GM21423 (cell line): ENCODE results near the gene HMCN2.

Source experiments
- ATAC-seq: cut with Tn5 transposase; IDR thresholded peaks from one replicate; pipeline ENCODE4 v1.9.1; 2021; ENCODE audit warnings: mild to moderate bottlenecking, moderate library complexity; ENCODE audit not compliant: unreplicated experiment

HMCN2 gene

DNA sequence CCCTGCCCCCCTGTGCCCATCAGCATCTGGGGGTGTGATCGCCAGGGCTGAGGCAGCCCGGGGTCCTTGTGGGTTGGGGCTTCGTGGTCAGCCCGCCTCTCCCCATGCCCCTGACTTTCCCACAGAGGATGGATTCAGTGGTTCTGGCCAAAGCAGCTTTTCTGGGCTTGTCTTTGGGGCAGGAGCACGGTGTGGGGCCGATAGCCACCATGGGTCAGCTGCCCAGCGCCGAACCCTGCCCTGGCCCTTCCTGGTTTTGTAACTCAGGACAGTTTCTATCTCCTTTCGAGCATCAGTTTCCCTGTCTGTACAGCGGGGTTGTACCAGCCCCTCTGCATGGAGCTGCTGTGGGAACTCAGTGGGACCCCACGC is 77.1 kb downstream of the HMCN2 start:
- no peak for ATAC-seq

DNA sequence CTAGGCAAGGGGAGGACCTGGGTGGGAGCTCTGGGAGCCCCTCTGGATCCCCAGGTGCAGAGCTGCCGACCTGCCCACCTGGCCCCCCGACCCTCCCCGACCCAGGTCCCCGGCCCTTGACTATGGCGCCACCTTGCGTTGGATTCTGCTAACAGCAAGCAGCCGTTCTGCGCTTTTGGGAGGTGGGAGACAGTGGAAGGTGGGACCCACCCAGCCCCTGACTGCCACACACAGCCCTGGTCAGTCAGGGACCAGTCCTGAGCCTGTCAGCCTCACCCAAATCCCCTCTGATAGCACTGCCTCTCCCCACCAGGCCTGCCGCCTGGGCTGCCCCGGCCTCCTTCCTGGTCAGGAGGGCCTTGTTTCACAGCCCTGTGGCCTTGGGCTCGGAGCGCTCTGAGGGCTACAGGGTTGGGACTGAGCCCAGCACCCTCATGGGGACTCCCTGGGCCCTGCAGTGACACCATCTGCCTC is 77.9 kb downstream of the HMCN2 start:
- ATAC-seq, result no peak

DNA sequence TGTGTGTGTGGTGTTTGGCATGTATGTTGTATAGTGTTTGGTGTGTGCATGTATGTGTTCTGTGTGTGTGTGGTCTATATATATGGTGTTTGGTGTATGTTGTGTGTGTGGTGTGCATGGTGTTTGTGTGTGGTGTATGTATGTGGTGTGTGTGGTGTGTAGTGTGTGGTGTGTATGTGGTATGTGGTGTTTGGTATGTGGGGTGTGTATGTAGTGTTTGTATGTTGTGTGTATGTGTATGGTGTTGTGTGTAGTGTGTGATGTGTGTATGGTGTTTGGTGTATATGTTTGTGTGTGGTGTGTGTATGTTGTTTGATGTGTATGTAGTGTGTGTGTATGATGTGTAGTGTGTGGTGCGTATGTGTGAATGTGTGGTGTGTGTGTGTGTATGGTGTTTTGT is 78.8 kb downstream of the HMCN2 start:
- no peak for ATAC-seq

DNA sequence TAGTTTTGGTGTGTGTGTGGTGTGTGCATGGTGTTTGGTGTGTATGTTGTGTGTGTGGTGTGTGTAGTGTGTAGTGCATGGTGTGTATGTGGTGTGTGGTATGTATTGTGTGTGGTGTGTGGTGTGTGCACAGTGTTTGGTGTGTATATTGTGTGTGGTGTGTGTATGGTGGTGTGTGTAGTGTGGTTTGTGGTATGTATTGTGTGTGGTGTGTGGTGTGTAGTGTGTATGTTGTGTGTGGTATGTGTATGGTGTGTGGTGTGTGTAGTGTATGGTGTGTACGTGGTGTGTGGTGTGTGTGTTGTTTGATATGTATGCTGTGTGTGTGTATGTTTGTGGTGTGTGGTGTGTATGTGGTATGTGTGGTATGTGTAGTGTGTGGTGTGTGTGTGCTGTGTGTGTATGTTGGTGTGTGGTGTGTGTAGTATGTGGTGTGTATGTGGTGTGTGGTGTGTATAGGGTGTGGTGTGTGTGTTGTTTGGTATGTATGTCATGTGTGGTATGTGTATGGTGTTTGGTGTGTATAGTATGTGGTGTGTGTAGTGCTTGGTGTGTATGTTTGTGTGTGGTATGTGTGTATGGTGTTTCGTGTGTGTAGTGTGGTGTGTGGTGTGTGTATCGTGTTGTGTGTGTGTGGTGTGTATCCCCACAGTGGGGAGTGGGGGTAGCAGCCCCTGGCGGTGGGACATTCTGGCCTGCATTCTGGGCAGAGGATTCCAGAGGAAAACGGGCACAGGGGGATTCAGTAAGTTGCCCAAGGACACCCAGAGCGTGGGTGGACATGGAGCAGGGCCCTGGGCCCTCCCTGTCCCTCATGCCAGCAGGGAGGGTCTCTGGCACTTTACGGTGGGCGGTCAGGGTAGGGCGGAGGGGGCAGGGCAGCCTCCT is 79.7 kb downstream of the HMCN2 start:
- no peak for ATAC-seq

DNA sequence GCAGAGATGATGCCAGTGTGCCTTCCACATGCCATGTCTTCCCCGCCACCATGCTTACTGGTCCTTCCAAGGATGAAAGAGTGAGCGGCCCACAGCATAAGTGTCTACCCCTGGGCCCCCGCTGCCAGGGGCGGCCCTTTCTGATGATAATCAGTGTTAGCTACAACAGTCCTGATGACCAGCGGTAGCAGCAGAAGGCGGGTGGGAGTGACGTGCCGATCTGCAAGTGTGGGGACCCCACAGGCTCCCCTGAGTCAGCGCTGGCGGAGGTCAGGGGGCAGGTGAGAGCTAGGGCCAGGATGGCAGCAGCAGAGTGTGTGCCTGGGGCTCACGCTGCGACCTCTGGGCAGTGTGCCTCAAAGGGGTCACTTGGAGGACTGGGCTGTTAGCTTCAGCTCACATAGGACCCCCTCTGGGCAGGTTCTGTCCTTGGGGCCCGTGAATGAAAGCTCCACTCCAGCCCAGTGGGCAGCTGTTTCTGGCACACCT is 80.4 kb downstream of the HMCN2 start:
- ATAC-seq, result no peak

DNA sequence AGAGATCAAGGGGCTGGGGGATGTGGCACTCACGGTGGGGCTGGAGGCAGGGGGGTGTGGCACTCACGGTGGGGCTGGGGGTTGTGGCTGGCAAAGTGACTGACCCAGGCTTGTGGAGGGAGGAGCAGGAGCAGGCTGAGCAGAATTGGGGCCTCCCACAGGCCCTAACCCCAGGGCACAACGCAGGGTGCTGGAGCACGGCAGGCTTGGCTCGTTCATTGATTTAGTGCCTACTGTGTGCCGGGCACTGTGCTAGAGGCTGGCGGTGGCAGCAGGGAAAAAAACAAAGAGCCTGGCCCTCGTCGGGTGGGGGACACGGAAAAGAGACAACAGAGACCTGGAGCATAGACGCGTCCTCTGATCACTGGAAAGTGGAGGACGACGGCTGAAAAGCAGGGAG is 80.9 kb downstream of the HMCN2 start:
- ATAC-seq, result no peak

DNA sequence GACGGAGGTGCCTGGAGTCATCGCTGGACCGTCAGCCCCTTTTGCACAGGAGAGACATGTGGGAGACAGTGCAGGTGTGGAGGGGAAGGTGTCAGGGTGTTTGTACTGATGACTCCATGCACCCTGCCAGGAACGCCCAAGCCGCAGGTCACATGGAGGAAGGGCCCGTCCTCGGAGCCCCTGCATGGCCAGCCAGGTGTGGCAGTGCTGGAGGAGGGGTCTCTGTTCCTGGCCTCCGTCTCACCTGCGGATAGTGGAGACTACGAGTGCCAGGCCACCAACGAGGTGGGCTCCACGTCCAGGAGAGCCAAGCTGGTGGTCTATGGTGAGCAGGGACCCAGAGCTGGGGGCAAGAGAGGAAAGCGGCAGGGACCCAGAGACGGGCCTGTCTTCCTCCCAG is 81.5 kb downstream of the HMCN2 start:
- ATAC-seq, result no peak

DNA sequence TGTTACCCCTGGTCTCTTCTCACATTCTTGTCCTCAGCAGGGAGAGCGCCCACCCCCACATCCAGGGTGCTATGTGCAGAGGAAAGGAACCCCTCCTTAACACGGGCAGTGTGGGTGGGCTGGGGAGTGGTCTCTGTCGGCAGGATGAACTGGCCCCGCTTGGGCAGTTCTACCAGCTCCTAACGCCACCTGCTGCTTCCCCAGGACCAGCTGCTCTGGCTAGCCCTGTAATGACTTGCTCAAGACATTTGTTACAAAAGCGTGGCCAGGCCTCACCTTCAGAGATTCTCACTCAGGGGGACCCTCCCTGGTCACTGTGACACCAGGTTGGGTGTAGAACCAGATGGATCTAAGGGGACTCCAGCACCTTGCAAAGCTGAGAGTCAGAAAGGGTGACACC is 82.4 kb downstream of the HMCN2 start:
- ATAC-seq, result no peak

DNA sequence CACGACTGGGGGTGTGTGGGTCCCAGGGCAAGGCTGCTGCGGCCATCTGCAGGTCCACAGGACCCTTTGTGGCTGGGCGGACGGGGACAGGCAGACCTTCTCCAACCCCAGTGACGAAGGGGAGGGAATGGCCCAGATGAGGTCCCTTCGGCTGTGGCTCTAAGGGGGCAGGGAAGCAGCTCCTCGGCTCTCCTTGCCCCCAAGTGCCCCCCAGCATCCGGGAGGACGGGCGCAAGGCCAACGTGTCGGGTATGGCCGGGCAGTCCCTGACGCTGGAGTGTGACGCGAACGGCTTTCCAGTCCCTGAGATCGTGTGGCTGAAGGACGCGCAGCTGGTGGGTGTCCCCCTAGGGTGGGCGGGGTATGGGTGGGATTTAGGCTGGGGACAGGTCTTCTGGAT is 82.8 kb downstream of the HMCN2 start:
- ATAC-seq, result no peak

DNA sequence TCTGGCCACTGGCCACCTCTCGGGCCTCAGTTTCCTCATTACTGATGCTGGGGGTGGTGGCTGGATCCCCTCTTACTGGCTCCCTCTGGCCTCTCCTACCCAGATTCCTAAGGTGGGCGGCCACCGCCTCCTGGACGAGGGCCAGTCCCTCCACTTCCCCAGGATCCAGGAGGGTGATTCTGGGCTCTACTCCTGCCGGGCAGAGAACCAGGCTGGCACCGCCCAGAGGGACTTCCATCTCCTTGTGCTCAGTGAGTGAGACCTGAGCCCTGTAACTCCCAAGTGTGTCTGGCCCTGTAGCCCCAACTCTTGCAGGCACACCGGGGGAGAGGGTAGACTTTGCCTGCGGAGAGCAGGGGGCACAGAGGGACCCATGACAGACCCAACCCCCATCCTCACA is 83.3 kb downstream of the HMCN2 start:
- no peak for ATAC-seq

DNA sequence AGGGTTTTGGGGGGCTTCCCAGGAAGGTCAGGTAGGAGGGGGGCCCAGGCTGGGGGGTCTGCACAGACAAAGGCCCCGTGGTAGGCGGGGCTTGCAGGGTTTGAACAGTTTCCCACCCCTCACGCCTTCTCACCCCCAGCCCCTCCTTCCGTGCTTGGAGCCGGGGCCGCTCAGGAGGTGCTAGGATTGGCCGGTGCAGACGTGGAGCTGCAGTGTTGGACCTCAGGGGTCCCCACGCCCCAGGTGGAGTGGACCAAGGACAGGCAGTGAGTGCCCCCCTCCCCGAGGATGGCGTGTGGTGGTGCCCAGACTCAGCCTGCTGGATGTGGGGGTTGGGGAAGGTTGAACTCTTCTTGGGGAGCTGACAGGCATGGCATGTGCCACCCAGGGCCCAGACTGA is 83.8 kb downstream of the HMCN2 start:
- no peak for ATAC-seq

DNA sequence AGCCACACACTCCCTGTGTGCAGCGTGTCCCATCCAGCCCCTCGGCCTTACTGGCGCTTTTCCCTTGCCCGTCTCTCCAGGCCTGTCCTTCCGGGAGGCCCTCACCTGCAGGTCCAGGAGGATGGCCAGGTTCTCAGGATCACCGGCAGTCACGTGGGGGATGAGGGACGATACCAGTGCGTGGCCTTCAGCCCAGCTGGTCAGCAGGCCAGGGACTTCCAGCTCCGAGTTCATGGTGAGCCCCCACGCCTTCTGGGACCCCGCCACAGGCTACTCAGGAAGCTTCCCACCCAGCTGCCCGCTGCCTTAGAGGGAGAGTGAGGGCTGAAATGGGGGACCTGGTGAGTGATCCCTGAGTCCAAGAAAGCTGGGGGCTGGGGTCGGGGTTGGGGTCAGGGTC is 85.8 kb downstream of the HMCN2 start:
- no peak for ATAC-seq

DNA sequence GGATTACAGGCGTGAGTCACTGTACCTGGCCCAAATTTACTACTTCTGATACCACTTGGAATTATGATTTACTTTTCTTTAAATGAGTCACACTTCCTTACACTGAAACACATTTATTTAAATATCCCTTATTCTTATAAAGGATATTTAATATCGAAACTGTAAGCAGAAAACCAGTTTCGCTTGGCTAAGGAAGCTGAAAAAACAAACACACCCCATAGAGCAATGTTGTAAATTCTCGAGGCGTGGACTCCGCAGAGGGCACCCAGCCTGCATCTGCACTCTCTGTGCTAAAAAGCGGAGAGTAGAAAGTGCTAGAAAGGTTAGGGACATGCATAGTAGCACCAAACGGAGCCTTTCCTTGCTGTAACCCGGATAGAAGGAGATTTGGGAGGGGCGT is 86.5 kb downstream of the HMCN2 start:
- no peak for ATAC-seq

DNA sequence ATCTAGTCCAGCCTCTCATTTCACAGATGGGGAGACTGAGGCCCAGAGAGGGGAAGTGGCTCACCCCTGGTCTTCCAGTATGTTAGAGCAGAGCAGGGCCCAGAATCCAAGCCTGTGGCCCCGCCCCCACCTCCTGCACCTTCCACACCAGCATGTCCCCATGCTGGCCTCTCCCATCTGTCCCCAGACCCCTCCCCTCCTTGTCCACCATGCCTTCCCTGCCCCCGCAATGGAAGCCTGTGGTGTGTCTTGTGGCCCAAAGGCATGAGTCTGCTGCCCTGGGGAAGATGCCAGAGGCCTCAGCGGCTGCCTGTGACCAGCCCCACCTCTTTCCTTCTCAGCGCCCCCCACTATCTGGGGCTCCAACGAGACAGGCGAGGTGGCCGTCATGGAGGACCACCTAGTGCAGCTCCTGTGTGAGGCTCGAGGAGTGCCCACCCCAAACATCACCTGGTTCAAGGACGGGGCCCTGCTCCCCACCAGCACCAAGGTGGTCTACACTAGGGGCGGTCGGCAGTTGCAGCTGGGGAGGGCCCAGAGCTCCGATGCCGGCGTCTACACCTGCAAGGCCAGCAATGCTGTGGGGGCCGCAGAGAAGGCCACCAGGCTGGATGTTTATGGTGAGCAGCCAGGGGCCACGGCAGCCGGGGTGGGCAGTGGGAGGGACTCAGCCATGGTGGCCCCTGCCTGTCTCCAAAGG is 87.2 kb downstream of the HMCN2 start:
- no peak for ATAC-seq

DNA sequence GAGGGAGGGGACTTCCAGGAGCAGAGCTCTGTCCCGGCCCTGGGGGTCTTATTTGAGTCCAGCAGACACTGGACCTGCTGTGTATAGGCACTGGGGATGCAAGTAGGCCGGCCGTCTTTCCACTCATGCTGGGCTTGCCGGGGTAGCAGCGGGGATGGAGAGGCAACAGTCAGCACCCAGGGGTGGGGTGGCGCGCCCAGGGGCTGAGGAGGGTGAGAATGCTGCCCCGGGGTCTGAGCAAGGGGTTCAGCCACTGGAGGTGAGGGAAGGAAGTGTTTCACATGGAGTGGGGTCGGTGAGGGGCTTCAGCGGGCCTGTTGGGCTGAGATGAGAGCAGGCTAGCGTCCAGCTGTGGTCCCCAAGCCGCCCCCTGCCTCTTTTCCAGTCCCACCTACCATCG is 88.8 kb downstream of the HMCN2 start:
- ATAC-seq, result no peak

DNA sequence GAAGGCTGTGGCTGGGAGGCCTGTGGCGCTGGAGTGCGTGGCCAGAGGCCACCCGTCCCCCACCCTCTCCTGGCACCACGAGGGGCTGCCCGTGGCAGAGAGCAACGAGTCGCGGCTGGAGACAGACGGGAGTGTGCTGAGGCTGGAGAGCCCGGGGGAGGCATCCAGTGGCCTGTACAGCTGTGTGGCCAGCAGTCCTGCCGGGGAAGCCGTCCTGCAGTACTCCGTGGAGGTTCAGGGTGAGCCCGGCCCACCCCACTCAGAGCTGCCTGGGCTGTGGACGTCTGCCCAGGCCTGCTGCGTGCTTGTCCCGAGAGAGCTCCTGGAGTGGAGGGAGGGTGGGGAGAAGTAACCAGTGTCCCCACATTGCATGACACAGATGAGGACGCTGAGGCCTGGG is 89.2 kb downstream of the HMCN2 start:
- ATAC-seq, result no peak

DNA sequence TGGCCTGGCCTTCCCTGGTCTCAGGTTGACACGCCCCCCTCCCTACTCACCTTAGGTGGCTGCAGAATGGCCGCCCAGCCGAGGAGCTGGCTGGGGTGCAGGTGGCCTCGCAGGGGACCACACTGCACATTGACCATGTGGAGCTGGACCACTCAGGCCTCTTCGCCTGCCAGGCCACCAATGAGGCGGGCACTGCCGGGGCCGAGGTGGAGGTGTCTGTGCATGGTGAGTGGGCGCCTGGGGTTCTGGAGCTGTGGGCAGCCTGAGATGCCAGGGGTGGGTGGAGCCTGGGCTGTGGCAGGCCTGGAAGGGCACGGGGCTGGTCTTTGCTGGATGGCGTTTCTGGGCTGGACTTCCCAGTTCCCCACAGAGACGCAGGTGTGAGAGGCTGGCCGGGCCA is 90.5 kb downstream of the HMCN2 start:
- ATAC-seq, result no peak

DNA sequence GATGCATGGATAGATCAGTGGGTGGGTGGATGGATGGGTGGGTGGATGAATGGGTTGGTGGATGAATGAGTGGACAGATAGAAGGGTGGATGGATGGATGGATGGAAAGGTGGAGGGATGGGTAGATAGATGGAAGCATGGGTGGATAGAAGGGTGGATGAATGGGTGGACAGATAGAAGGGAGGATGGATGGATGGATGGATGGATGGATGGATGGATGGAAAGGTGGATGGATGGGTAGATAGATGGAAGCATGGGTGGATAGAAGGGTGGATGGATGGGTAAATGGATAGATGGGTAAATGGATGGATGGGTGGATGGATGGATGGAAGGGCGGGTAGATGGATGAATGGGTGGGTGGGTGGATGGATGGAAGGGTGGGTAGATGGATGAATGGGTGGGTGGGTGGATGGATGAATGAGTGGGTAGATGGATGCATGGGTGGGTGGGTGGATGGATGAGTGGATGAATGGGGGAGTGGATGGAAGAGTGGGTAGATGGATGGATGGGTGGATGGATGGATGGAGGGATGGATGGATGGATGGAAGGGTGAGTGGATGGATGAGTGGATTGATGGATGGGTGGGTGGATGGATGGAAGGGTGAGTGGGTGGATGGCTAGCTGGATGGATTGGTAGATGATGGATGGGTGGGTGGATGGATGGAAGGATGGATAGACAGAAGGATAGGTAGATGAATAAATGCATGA is 91.5 kb downstream of the HMCN2 start:
- no peak for ATAC-seq

DNA sequence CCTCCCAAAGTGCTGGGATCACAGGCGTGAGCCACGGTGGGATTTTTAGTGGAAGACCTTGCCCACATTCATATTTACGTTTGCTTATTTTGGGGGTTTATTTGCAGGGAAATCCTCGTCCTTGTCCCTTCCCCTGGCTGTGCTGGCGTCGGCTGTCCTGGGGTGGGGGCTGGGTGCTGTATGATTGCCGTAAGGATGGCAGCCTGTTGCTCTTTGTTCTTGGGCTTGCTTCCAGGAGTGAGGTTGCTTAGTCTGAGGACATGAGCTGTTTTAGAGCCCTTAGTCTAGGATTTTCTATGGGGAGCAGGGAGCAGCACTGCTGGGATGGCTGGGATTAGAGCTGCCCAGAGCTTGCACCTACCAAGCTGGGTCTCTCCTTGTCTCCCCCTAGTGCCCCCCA is 93.4 kb downstream of the HMCN2 start:
- ATAC-seq, result no peak

DNA sequence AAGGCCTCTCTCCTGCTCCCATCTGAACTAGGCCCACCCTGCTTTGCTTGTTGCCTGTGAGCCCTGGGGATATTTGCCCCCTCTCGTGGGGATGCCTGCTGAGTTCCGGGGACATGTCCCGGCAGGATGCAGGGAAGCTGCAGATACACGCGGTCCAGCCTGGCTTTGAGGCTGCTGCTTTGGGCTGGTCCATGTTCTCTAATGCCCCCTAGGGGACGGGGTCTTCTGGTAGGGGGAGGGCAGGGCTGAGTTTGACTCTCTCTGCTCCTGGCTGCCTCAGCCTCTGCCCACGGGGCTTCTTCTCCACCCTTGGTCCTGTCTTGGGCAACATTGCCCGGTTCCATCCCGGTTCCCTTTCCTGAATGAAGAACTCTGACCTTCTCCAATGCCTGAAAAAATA is 94.3 kb downstream of the HMCN2 start:
- ATAC-seq, result no peak

DNA sequence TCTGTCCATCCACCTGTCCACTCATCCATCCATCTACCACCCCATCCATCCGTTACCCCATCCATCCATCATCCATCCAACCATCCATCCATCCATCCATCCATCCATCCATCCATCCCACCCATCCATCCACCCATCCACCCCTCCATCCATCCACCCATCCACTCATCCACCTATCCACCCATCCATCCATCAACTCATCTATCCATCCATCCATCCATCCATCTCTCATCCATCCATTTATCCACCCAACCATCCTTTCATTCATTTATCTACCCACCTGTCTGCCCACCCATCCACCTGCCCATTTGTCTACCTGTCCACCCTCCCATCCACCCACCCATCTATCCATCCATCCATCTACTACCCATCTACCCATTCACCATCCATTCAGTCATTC is 95.1 kb downstream of the HMCN2 start:
- ATAC-seq, result no peak
